Inflammatory macrophage treated with lipopolysaccharide for 4 hours (primary cell): ENCODE measurements around the gene YIPF3.
A peak's percentile ranks its signal among the peaks of the same experiment; 100 is the strongest.
"Not testable (repeated sequence)": the region's sequence is repeated elsewhere in the genome, so short reads cannot be mapped to it uniquely, and the experiment has no call there.

Experiments
- DNase-seq: peaks from one replicate; pipeline ENCODE4 v3.0.0-alpha.2; 2020

YIPF3 gene

DNA sequence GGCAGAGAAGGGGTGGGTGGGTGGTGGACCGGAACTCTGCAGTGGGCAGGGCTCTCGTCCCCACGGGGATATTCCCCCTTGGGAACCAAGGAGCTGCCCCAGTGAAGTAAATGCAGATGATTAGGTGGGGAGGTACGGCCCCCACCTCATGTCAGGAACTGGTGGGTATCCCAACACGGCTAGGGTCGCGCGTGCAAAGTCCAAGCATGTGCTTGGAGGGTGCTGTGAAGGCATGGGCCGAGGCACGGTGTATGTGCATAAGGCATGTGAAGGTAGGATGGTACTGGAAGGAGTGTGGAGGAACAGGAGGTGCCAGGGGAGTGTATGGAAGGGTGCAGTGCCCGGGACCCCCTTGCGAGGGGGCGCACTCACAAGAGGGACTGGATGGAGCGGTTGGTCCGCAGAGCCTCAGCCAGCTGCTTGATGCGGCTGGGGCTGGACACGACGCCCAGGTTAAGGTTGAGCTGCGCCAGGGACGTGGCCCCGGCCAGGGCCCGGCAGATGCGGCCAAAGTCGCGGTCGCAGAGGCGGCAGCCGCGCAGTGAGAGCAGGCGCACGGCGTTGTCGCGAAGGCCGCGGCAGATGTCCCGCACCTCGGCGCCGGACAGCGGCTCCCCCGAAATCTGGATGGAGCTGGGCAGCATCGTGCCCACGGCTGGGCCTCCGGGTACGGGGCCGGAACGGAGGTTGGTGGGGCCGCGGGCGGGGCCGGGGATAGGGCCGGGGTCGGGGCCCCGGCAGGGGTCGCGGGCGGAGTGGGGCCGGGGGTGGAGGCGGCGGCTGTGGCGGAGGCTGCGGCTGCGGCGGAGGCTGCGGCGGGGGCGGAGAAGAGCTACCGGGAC lies 7.4 kb downstream of the YIPF3 start:
- DNase-seq, result peak; percentile 5

GRCh38 chr6:43508481-43509141 lies 8.1 kb downstream of the YIPF3 start:
- no peak for DNase-seq

DNA sequence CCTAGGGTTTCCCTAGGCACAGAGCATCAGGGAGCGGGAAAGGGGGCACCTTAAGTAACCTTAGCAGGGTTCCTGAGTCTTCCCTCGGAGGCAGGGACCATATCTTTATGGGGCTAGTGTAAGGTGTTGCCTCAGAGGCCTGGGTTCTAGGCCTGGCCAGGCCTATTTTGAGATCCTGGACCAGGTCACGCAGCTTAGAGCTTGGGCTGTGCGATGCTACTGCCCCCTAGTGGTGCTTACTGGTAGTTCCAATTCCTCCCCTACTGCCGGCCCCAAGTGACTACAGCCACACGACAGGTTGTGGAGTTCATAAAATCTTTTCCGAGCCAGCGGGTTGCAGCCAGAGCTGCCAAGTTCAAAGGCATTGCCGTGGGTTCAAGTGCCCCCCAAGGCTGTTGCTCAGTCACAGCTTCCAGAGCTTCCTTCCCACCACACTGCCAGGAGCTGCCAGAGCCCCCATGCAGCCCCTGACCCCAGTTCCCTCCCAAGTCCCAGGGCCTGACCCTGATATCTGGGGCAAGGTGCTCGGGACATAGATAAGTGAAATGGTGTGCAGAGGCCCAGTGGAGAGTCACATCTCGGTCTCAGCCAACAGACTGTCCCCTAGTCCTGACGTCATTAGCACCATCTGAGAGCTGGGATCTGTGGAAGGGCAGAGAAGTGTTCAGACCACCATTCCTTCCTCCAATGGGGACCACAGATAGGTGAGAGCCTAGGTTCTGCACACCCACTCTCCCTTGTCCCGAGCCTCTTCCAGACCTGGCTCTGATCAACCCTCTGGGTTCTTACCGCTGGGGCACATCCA lies 9.9 kb downstream of the YIPF3 start:
- DNase-seq, result peak; percentile 80

GRCh38 chr6:43506171-43506570 lies 10.6 kb downstream of the YIPF3 start:
- DNase-seq, result no peak

- no peak for DNase-seq
Measured at GRCh38 chr6:43505718-43506117, 11.0 kb downstream of the YIPF3 start.

- no peak for DNase-seq
Measured at GRCh38 chr6:43504756-43505593, 11.8 kb downstream of the YIPF3 start.

- DNase-seq, result no peak
Measured at GRCh38 chr6:43503443-43503842, 13.3 kb downstream of the YIPF3 start.

GRCh38 chr6:43502666-43503065 lies 14.1 kb downstream of the YIPF3 start:
- DNase-seq, result no peak

- no peak for DNase-seq
Measured at GRCh38 chr6:43500921-43501320, 15.8 kb downstream of the YIPF3 start.

- DNase-seq, result no peak
Measured at GRCh38 chr6:43499028-43499815, 17.5 kb downstream of the YIPF3 start.

GRCh38 chr6:43498291-43498690 lies 18.4 kb downstream of the YIPF3 start:
- DNase-seq, result not testable (repeated sequence)

DNA sequence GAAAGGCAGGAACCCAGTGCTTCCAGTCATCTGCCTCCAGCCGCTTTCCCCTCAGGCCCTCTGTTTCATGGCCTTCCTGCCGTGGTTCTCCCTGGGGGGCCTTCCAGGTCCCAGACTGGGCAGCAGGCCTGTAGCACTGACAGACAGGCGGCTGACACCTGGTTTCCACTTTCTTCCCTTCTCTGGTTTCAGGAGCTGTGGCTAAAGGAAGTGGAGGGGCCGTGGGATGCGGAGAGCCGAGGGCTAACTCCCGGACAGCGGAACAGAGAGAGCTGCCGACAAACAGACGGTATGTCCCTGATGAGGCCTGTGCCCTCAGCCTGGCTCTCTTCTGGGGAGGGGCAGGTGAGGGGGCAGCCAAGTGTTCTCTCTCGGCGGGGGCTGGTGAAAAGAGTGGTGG lies 19.0 kb downstream of the YIPF3 start:
- DNase-seq, result no peak

GRCh38 chr6:43497129-43497396 lies 19.7 kb downstream of the YIPF3 start:
- DNase-seq, result no peak

DNA sequence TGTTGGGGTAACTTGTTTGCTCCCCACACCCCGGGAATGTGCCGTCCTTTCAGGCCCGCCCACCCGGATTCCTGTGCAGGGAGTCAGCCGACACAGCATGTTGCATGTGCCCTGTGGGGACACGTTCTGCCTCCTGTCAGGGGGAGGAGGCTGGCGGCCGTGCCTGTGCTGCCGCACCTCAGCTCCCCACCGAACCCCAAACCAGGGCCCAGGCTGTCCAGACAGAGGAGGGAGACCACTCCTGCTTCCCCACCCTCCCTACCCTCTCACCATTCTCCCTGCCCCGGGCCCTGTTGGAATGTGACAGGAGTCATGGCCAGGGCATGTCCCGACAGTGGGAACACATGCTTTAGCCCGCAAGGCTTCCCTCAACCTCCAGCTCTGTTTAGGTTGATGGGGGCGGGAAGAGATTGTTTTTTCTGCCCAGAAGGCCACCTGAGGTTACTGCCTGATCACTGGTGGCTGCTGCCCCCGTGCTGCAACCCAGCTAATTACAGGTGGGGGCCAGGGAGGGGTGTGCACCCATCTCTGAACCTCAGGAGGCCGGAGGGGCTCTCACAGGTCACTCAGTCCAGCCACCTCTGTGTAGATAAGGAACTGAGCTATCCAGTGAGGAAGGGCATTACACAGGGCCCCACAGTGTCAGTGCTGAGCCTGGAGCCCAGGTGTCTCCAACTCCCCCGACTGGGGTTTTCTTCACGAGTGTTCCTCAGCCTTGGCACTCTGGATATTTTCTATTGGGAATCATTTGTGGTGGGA lies 20.2 kb downstream of the YIPF3 start:
- DNase-seq, result no peak

GRCh38 chr6:43495409-43495941 lies 21.3 kb downstream of the YIPF3 start:
- peak; percentile 12 for DNase-seq

GRCh38 chr6:43494766-43495165 lies 22.0 kb downstream of the YIPF3 start:
- no peak for DNase-seq

DNA sequence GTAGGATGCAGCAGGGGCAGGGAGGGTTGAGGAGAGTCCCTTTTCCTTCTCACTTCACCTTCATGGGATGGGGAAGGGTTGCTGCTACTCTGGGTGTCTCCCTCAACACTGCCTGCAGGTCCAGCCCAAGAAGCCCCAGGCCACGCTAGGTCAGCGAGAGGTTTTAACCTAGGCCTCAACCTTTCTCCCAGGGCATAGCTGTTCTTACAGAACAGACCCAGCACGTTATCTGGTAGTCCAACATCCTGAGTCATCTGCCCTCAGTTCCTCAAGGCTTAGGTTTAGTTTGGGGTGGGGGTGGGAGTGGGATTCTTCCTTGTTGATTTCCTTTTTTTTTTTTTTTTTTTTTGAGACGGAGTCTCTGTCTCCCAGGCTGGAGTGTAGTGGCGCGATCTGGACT lies 22.4 kb downstream of the YIPF3 start:
- no peak for DNase-seq

GRCh38 chr6:43493833-43494232 lies 22.9 kb downstream of the YIPF3 start:
- no peak for DNase-seq

- no peak for DNase-seq
Measured at GRCh38 chr6:43493230-43493629, 23.5 kb downstream of the YIPF3 start.

- DNase-seq, result no peak
Measured at GRCh38 chr6:43492673-43493072, 24.1 kb downstream of the YIPF3 start.
